ENCODE measurements around the gene KCNIP2.

GRCh38 chr10:101830322-101831168 is 13.1 kb downstream of the KCNIP2 start:
- TF ChIP-seq, protein P1, sequence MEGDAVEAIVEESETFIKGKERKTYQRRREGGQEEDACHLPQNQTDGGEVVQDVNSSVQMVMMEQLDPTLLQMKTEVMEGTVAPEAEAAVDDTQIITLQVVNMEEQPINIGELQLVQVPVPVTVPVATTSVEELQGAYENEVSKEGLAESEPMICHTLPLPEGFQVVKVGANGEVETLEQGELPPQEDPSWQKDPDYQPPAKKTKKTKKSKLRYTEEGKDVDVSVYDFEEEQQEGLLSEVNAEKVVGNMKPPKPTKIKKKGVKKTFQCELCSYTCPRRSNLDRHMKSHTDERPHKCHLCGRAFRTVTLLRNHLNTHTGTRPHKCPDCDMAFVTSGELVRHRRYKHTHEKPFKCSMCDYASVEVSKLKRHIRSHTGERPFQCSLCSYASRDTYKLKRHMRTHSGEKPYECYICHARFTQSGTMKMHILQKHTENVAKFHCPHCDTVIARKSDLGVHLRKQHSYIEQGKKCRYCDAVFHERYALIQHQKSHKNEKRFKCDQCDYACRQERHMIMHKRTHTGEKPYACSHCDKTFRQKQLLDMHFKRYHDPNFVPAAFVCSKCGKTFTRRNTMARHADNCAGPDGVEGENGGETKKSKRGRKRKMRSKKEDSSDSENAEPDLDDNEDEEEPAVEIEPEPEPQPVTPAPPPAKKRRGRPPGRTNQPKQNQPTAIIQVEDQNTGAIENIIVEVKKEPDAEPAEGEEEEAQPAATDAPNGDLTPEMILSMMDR (IDR thresholded peaks at IDR 0.05 in 4 of 5, conservative IDR thresholded peaks at IDR 0.05 in 1 of 5): no peak
- TF ChIP-seq POLR2A (IDR thresholded peaks at IDR 0.05): no peak

All from gastrocnemius medialis (tissue), 4 donors.